ENCODE measurements around the gene GSN. TPM values are rescaled to one million over a fixed set of nuclear protein-coding genes. Genes with fewer than 3 reads are reported as not detected.

Gene GSN
- polyA plus RNA-seq, 2 of the 4 experiments (the other 2 are of a cell fraction): 33.7 to 77.2 TPM

DNA sequence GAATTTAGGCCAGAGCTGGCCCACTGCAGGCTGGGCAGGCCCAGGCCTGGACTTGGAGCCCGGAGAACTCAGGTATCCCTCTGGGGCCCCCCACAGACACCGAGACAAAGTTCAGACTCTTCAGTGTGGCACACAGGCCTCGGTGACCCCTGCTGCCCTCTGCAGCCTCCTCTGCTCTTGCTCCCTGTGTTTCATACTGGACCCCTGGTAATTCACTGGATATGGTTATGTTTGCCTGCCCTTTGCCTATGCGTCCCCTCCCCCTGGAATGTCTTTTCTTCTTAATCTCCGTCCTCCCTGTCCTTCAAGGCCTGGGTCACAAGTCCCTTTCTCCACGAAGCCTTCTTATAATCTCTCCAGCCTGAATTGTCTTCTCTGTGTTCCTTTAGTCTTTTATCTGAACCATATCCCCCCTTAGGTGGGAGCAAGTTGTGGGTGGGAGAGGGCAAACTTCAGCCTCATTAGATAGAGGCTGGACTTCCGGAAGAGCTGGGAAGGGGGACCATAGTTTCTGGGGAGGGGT is 30.1 kb downstream of the GSN start:
- 91% methylated on average over 7 of the region's 7 CpGs for WGBS (ENCODE audit: missing lambda C conversion rate)
- H3K9me3 ChIP-seq: no peaks in the 10 kb centered on the region
- FAIRE-seq (no peak), ATAC-seq (no peak), DNase-seq (ENCODE audit: low read depth in 1 of 2, low spot score in 1 of 2) (no peak)
- TF ChIP-seq RCOR1 (IDR thresholded peaks at IDR 0.05; ENCODE audit: low read depth, low read length): no peak
- TF ChIP-seq, protein P1, sequence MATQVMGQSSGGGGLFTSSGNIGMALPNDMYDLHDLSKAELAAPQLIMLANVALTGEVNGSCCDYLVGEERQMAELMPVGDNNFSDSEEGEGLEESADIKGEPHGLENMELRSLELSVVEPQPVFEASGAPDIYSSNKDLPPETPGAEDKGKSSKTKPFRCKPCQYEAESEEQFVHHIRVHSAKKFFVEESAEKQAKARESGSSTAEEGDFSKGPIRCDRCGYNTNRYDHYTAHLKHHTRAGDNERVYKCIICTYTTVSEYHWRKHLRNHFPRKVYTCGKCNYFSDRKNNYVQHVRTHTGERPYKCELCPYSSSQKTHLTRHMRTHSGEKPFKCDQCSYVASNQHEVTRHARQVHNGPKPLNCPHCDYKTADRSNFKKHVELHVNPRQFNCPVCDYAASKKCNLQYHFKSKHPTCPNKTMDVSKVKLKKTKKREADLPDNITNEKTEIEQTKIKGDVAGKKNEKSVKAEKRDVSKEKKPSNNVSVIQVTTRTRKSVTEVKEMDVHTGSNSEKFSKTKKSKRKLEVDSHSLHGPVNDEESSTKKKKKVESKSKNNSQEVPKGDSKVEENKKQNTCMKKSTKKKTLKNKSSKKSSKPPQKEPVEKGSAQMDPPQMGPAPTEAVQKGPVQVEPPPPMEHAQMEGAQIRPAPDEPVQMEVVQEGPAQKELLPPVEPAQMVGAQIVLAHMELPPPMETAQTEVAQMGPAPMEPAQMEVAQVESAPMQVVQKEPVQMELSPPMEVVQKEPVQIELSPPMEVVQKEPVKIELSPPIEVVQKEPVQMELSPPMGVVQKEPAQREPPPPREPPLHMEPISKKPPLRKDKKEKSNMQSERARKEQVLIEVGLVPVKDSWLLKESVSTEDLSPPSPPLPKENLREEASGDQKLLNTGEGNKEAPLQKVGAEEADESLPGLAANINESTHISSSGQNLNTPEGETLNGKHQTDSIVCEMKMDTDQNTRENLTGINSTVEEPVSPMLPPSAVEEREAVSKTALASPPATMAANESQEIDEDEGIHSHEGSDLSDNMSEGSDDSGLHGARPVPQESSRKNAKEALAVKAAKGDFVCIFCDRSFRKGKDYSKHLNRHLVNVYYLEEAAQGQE (IDR thresholded peaks at IDR 0.05): no peak
- TF ChIP-seq GATA3 (IDR thresholded peaks at IDR 0.05; ENCODE audit: borderline replicate concordance): no peak
- TF ChIP-seq ZNF302 (CRISPR knock-in tag; IDR thresholded peaks at IDR 0.05): no peak
- TF ChIP-seq JUNB (IDR thresholded peaks at IDR 0.05): no peak
- no peak for TF ChIP-seq HOXB5 (CRISPR knock-in tag; IDR thresholded peaks at IDR 0.05)
- TF ChIP-seq, protein P2, sequence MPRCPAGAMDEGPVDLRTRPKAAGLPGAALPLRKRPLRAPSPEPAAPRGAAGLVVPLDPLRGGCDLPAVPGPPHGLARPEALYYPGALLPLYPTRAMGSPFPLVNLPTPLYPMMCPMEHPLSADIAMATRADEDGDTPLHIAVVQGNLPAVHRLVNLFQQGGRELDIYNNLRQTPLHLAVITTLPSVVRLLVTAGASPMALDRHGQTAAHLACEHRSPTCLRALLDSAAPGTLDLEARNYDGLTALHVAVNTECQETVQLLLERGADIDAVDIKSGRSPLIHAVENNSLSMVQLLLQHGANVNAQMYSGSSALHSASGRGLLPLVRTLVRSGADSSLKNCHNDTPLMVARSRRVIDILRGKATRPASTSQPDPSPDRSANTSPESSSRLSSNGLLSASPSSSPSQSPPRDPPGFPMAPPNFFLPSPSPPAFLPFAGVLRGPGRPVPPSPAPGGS (IDR thresholded peaks at IDR 0.05): no peak
- no peak for TF ChIP-seq NPAS2 (CRISPR knock-in tag; IDR thresholded peaks at IDR 0.05; ENCODE audit: borderline replicate concordance)
- TF ChIP-seq, protein P3, sequence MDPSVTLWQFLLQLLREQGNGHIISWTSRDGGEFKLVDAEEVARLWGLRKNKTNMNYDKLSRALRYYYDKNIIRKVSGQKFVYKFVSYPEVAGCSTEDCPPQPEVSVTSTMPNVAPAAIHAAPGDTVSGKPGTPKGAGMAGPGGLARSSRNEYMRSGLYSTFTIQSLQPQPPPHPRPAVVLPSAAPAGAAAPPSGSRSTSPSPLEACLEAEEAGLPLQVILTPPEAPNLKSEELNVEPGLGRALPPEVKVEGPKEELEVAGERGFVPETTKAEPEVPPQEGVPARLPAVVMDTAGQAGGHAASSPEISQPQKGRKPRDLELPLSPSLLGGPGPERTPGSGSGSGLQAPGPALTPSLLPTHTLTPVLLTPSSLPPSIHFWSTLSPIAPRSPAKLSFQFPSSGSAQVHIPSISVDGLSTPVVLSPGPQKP (IDR thresholded peaks at IDR 0.05; ENCODE audit: low read depth, low read length): no peak
- CTCF ChIA-PET: interaction anchor here (0.9 to 5.0 kb wide), 7 partner anchors 10 to 103 kb away, joined by 4 to 20 read pairs (median 8); no protein-coding TSS in a partner anchor
- POLR2A ChIA-PET: no interaction called here
- no peak overlapping the region for H3K4me3 ChIP-seq
- no peak overlapping the region for H3K4me2 ChIP-seq
- peaks cover 24% of the 10 kb centered on the region for H3K4me1 ChIP-seq
- H3K27ac ChIP-seq: 0 out of 6 replicates have a peak overlapping the region, but pooled peaks of 1 of the 2 experiments have one; percentile 5

DNA sequence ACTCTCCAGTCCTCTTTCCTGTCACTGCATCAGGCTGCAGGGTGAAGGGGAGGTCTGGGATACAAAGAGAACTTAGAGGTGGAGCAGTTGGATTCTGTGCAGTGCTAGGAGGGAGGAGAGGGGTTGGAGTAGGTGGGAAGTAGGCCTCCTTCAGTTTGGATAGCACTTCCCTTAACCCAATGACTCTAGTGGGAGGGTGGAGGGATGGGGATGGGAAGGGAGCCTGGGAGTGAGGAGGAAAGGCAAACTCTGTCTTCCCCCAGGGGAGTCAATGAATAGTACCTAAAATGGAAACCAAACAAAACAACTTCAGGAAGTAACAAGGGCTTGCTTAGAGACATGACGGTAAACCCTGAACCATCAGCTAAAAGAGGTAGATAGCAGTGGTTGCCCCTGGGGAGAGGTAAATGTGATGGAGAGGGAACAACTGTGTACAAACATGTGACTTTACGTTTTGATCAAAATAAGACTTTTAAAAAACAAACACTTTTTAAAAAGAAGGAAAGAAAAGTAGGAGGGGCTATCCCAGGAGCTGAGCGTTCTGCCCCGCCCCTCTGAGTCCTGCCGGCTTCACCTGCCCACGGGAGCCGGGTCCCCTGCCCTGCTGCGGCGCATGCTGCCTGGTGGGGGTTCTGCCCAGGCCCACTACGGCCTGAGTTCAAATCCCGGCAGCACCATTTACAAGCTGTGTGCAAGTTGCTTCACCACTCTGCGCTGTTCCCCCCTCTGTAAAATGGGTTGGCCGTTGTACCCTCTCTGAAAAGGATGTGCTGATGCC is 30.9 kb downstream of the GSN start:
- TF ChIP-seq EHF (CRISPR knock-in tag; IDR thresholded peaks at IDR 0.05) (no peak), RAD21 (conservative IDR thresholded peaks at IDR 0.05 in 1 of 2, IDR thresholded peaks at IDR 0.05 in 1 of 2) (no peak), KDM5A (IDR thresholded peaks at IDR 0.05) (no peak), EHMT2 (IDR thresholded peaks at IDR 0.05; ENCODE audit: low read depth) (no peak)
- TF ChIP-seq, protein P4, sequence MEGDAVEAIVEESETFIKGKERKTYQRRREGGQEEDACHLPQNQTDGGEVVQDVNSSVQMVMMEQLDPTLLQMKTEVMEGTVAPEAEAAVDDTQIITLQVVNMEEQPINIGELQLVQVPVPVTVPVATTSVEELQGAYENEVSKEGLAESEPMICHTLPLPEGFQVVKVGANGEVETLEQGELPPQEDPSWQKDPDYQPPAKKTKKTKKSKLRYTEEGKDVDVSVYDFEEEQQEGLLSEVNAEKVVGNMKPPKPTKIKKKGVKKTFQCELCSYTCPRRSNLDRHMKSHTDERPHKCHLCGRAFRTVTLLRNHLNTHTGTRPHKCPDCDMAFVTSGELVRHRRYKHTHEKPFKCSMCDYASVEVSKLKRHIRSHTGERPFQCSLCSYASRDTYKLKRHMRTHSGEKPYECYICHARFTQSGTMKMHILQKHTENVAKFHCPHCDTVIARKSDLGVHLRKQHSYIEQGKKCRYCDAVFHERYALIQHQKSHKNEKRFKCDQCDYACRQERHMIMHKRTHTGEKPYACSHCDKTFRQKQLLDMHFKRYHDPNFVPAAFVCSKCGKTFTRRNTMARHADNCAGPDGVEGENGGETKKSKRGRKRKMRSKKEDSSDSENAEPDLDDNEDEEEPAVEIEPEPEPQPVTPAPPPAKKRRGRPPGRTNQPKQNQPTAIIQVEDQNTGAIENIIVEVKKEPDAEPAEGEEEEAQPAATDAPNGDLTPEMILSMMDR (IDR thresholded peaks at IDR 0.05): no peak
- CTCF ChIA-PET: interaction anchor here (0.6 to 2.5 kb wide), 9 partner anchors 11 to 239 kb away, joined by 3 to 15 read pairs (median 5); no protein-coding TSS in a partner anchor
- POLR2A ChIA-PET: no interaction called here
- Histone ChIP-seq H3K4me2 (peak overlapping the region; percentile 96), H3K4me3 (peak overlapping the region; percentile 60), H3K9me3 (no peaks in the 10 kb centered on the region), H3K4me1 (peaks cover 30% of the 10 kb centered on the region), H3K27ac (peak overlapping the region; percentile 68 to 84; a peak in 5 of 6 replicates)
- no peak for DNase-seq (ENCODE audit: low read depth in 1 of 2, low spot score in 1 of 2)
- no peak for FAIRE-seq
- 65% methylated on average over 13 of the region's 13 CpGs for WGBS (ENCODE audit: missing lambda C conversion rate)
- ATAC-seq: peak in 1 of 2 experiments; percentile 47; a peak in 3 of 6 replicates

All from A549 (cell line).